Endothelial cell of umbilical vein (primary cell): Measurements from ENCODE around the gene SMG5.

ENCODE experiments used
- JUN ChIP-seq: IDR thresholded peaks from 2 replicates; pipeline ENCODE4 v1.6.1; 2011; ENCODE audit warnings: borderline replicate concordance, low read depth; ENCODE audit not compliant: insufficient read length, insufficient read depth
- POLR2AphosphoS5 ChIP-seq: IDR thresholded peaks from 2 replicates; pipeline ENCODE4 v1.6.1; 2012; ENCODE audit warnings: low read depth, mild to moderate bottlenecking, control low read depth, low read length, moderate library complexity; ENCODE audit not compliant: insufficient read depth

- TF ChIP-seq JUN (no peak), POLR2AphosphoS5 (no peak)
Observed at GRCh38 chr1:156236164-156236563, 46.5 kb downstream of the SMG5 start.
